ENCODE data around the gene TRIM52.
"Not testable (repeated sequence)": the region's sequence is repeated elsewhere in the genome, so short reads cannot be mapped to it uniquely, and the experiment has no call there.

The TRIM52 gene

GRCh38 chr5:181260720-181261319, at the start of gene TRIM52:
TRIM52 (minus strand) TSS chr5:181261143; CDS start chr5:181260813, 330 bp downstream.
- no peak for FAIRE-seq

GRCh38 chr5:181287331-181287730, 26.4 kb upstream of the TRIM52 start:
- FAIRE-seq: not testable (repeated sequence)

- FAIRE-seq: not testable (repeated sequence)
Measured at GRCh38 chr5:181285962-181286705, 25.2 kb upstream of the TRIM52 start.

DNA sequence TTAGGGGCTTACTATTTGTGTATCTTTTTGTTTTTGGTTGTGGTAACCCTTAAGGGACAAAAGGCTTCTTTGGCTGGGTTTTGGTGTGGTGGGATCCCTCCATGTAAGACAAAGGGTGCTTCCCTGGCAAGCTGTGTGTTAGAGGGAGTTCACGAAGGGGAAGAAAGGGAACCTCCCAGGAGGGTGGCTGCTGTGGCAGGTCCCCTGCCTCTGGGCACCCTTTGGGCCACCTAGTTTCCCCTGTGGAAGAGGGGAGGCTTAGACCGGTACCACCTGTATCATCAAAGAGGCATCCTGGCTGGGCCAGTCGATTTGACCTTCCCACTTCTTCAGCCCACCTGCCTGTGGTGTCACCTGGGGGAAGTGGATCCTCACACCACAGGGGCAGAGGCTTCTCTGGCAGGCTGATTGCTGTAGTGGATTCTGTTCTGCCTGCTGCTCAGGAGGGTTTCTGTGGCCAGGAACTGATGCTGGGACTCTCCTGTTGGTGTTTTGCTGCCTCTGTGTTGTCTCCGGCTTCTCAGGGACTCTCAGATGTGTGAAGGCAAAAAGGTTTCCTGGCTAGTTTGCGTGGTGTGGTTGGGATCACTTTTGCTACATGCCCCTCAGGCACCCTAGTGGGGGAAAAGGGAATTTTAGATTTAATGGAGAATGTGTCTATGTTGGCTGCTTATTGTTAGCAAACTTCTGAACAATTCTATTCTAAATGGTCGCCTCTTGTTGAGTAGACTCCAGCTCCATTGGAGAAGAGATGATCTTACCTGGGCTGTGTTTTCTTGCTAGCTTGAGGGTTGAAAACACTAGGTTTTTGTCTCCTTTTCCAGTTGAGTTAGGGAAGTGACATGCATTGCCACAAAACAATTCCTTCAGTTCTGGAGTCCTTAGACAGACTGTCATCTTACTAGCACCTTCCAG, 23.2 kb upstream of the TRIM52 start:
- FAIRE-seq: not testable (repeated sequence)

DNA sequence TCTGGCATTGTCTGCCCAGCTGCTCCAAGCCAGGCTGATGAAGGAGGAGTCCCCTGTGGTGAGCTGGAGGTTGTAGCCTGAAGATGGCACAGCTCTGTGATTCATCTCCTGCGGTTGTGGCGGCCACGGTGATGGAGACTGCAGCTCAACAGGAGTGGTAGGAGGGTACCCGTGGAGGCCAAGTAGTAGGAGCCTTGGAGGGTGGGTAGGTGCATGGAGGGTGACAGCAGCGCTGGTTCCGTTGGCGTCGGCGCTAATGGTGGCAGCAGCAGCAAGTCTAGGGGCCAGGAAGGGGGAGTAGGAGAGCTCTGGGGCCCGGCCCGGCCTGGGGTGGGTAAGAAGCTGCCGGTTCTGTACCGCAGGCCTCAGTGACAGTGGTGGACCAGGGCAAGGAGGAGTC, 22.4 kb upstream of the TRIM52 start:
- no peak for FAIRE-seq

DNA sequence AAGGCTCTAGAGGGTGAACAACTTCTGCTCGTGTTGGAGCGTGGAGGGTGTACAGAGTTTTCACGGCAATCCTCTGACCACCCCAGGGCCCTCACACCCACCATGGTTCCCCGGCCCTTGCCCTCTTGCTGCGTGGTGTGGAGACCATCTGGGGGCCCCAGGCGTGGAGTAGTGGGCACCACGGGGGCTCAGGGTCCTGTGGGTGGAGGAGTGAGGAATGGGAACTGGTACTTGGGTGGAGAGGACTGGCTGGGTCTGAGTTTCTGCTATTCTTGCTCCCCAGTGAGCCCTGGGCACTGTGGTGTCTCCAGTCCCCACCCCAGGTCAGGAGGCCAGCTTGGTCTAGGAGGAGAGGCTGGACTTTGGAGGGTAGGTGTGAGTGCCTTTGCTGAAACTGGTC, 21.9 kb upstream of the TRIM52 start:
- FAIRE-seq: no peak

DNA sequence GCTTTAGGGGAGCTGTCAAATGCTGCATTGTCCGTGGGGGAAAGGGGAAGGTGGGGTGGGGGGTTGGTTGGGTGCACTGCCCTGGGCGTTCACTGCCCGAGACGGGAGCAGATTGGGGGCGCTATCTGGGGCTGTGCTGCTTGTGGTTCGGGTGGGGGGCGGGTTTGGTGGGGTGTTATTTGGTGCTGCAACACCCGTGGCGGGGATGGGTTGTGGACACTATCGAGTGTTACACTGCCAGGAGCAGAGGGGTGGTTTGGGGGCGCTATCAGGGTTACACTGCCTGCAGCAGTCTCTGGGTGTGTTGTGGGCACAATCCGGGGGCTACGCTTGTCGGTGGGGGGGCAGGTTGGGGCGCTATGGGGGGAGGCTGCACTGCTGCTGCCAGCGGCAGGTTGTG, 21.5 kb upstream of the TRIM52 start:
- FAIRE-seq: not testable (repeated sequence)

DNA sequence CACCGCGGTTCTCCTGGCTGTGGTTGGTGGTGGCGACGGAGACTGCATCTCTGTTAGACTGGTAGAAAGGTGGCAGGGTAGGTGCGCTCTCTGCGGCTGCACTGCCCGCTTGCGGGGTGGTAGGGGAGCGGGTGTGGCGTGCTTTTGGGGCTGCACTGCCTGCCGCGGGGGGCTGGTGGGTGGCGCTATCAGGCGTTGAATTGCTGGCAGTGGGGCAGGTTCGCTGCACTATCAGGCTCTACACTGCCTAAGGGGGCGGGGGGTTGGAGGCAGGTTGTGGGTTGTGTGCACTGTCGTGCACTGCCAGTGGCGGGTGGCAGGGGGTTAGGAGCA, 21.0 kb upstream of the TRIM52 start:
- no peak for FAIRE-seq

DNA sequence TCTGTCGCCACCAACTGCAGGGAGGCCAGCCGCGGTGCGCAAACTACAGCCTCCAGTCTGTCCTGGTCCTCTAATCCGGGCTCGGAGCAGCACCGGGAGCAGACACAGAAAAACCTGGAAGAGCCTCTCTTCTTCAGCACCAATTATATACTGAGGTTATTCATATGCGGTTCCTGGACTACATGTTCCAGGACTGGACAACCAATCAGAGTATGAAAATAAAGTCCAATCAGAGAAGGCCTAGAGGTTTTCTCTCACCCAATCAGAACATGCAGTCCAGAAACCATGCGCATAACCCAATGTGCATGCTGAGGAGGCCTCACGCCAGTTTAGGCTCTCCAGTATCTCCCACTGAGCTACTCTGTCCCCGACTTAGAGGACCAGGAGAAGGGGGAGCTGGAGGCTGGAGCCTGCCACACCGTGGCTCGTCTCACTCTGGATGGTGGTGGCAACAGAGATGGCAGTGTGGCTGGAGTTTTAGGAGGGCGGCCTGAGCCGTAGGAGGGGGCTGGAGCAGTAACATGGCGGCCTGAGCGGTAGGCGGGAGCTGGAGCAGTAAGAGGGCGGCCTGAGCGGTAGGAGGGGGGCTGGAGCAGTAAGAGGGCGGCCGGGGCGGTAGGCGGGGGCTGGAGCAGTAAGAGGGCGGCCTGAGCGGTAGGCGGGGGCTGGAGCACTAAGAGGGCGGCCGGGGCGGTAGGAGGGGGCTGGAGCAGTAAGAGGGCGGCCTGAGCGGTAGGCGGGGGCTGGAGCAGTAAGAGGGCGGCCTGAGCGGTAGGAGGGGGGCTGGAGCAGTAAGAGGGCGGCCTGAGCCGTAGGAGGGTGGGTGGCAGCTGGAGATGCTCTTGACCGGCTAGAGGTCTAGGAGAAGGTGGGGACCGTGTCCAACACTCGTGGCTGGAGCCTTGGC, 20.4 kb upstream of the TRIM52 start:
- no peak for FAIRE-seq

- no peak for FAIRE-seq
Measured at GRCh38 chr5:181280251-181280762, 19.4 kb upstream of the TRIM52 start.

DNA sequence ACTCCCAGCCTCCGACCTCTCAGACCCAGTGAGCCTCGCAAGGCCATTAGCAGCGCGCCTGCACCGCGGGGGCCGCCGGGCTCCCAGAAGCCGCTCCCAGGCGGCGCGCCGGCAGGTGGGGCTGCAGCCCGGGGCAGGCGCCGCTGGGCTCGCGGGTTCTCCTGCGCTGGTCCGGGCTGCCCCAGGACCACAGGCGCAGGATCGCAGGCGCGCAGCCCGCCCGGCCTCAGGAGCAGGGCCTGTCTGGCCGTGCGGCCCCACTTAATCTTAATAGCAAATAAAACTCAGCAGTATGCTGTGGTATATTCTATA, 12.4 kb upstream of the TRIM52 start:
- FAIRE-seq: not testable (repeated sequence)

- no peak for FAIRE-seq
Measured at GRCh38 chr5:181271081-181271480, 10.1 kb upstream of the TRIM52 start.

GRCh38 chr5:181267907-181268306, 7.0 kb upstream of the TRIM52 start:
- not testable (repeated sequence) for FAIRE-seq

DNA sequence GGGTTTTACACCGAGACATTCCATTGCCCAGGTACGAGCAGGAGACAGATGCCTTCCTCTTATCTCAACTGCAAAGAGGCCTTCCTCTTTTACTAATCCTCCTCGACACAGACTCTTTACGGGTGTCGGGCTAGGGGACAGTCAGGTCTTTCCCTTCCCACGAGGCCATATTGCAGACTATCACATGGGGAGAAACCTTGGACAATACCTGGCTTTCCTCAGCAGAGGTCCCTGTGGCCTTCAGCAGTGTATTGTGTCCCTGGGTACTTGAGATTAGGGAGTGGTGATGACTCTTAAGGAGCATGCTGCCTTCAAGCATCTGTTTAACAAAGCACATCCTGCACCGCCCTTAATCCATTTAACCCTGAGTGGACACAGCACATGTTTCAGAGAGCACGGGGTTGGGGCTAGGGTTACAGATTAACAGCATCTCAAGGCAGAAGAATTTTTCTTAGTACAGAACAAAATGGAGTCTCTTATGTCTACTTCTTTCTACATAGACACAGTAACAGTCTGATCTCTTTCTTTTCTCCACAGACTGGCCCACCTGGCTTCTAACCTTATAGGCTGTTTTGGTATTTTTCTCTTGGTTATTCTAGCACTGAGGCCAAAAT, 6.5 kb upstream of the TRIM52 start:
- not testable (repeated sequence) for FAIRE-seq

DNA sequence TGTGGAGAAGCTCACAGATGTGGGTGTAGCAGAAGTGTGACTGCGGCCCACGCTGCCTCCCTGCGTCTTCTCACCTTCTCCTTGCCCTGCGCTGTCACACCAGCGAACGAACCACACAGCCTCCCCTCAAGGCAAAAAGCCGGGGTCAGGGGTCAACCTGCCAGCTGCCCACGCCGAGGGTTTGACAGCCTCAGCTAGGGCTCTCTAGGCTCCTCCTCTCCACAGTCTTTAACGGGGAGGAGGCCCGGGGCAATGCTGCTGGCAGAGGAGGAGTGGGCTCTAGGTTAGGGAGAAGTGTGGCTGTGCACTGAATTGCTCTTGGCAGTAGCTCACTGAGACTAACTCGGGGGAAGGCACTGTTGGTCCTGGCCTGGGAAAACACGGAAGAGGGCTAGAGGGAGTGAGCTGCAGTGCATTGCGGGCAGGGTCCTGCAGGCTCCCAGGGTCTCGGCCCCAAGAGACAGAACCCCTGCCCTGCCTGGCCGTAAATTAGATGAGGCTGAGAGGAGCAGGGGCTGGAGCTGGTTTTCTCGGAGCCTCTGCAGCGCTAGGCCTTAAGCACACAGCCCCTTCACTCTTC, 4.2 kb upstream of the TRIM52 start:
- no peak for FAIRE-seq

- FAIRE-seq: no peak
Measured at GRCh38 chr5:181263633-181264032, 2.7 kb upstream of the TRIM52 start.

- FAIRE-seq: no peak
Measured at GRCh38 chr5:181261320-181262049, 542 bp upstream of the TRIM52 start.

GRCh38 chr5:181259974-181260719, 796 bp downstream of the TRIM52 start:
- no peak for FAIRE-seq

DNA sequence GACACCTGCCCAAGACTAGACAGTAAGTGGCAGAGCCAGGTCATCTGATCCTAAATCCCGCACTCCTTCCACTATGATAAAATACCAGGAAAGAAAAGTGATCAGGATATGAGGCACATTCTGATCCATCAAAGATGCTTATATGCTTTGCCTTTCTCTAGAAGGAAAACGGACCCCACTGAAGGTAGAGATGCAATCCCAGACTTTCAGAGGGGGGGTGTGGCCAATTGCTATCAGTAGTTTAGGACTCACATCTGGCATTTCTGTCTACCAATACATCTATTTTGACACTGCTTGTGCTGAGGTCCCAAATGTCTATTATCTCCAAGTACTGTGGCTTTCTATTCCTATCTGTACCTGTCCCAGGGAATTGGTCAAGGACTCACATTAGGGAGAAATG, 1.7 kb downstream of the TRIM52 start:
- FAIRE-seq: no peak

DNA sequence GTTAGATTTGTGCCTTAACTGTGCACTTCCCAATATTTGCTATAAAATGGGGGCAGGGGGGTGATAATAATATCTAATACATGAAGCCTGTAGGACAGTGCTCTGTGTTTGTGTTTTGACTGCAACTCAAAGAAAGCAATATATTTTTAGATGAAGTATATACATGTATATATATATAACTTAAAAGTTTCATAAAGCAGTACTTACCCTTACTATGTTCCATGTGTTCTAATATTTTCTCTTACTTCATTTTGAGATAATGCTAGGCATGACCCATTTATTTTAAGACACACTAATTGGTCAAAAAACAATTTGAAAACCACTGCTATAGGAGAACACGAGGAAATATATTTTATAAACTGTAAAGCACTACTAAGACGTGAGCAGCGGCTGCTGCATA, 2.4 kb downstream of the TRIM52 start:
- no peak for FAIRE-seq
